ENCODE results near the gene SOX10. TPM values are rescaled to one million over a fixed set of nuclear protein-coding genes. Genes with fewer than 3 reads are reported as not detected.

SOX10 gene
- total RNA-seq, 2 experiments from 2014 or later: not detected

- CTCF ChIA-PET: interaction anchor here (0.7 to 3.0 kb wide), 4 partner anchors 21 to 110 kb away, joined by 3 to 7 read pairs (median 4); partner anchors contain the start of gene MICALL1
These were observed 56.8 kb downstream of the SOX10 start for GRCh38 chr22:37927637-37927936.

GRCh38 chr22:37926771-37927636 lies 57.4 kb downstream of the SOX10 start:
- Mint-ChIP-seq H3K9me3 (no peaks in the 10 kb centered on the region), H3K4me3 (no peak overlapping the region), H3K27me3 (ENCODE audit: low read depth) (no peaks in the 10 kb centered on the region), H3K27ac (no peak overlapping the region), H3K36me3 (ENCODE audit: low read depth) (no peaks in the 10 kb centered on the region), H3K4me1 (ENCODE audit: low read depth) (no peaks in the 10 kb centered on the region)
- no peak for DNase-seq
- intact Hi-C loops (cut with micrococcal nuclease): no loop called here
- CTCF ChIA-PET: interaction anchor here (0.7 to 3.0 kb wide), 4 partner anchors 21 to 109 kb away, joined by 3 to 7 read pairs (median 4); partner anchors contain the start of gene MICALL1

More at GRCh38 chr22:37927637-37927936, 56.8 kb downstream of the SOX10 start:
- intact Hi-C loops (cut with micrococcal nuclease): no loop called here
- Mint-ChIP-seq H3K4me1 (ENCODE audit: low read depth) (no peaks in the 10 kb centered on the region), H3K36me3 (ENCODE audit: low read depth) (no peaks in the 10 kb centered on the region), H3K27ac (no peak overlapping the region), H3K27me3 (ENCODE audit: low read depth) (no peaks in the 10 kb centered on the region), H3K9me3 (no peaks in the 10 kb centered on the region), H3K4me3 (no peak overlapping the region)
- no peak for DNase-seq

GRCh38 chr22:37926358-37926757 lies 58.0 kb downstream of the SOX10 start:
- Mint-ChIP-seq H3K27ac (no peak overlapping the region), H3K27me3 (ENCODE audit: low read depth) (no peaks in the 10 kb centered on the region), H3K9me3 (no peaks in the 10 kb centered on the region), H3K4me1 (ENCODE audit: low read depth) (no peaks in the 10 kb centered on the region), H3K36me3 (ENCODE audit: low read depth) (no peaks in the 10 kb centered on the region), H3K4me3 (no peak overlapping the region)
- no peak for DNase-seq
- intact Hi-C loops (cut with micrococcal nuclease): no loop called here
- CTCF ChIA-PET: interaction anchor here (1.6 to 3.0 kb wide), 2 partner anchors 39 to 109 kb away, joined by 3 to 7 read pairs; no protein-coding TSS in a partner anchor

GRCh38 chr22:37925767-37926166 lies 58.6 kb downstream of the SOX10 start:
- no peak overlapping the region for H3K4me3 Mint-ChIP-seq
- DNase-seq: no peak
- H3K27me3 Mint-ChIP-seq (ENCODE audit: low read depth): no peaks in the 10 kb centered on the region
- H3K36me3 Mint-ChIP-seq (ENCODE audit: low read depth): no peaks in the 10 kb centered on the region
- no peaks in the 10 kb centered on the region for H3K9me3 Mint-ChIP-seq
- no peak overlapping the region for H3K27ac Mint-ChIP-seq
- CTCF ChIA-PET: interaction anchor here (1.6 kb wide), 1 partner anchor 40 kb away, joined by 3 read pairs; no protein-coding TSS in a partner anchor
- no peaks in the 10 kb centered on the region for H3K4me1 Mint-ChIP-seq (ENCODE audit: low read depth)
- intact Hi-C loops (cut with micrococcal nuclease): loop anchor here (1.0 kb wide), 1 partner anchor 14 kb away; no protein-coding TSS in a partner anchor

GRCh38 chr22:37925330-37925729 lies 59.0 kb downstream of the SOX10 start:
- CTCF ChIA-PET: interaction anchor here (0.7 kb wide), 1 partner anchor 29 kb away, joined by 3 read pairs; no protein-coding TSS in a partner anchor
- no peak overlapping the region for H3K27ac Mint-ChIP-seq
- H3K27me3 Mint-ChIP-seq (ENCODE audit: low read depth): no peaks in the 10 kb centered on the region
- H3K9me3 Mint-ChIP-seq: no peaks in the 10 kb centered on the region
- no peak for DNase-seq
- no peaks in the 10 kb centered on the region for H3K36me3 Mint-ChIP-seq (ENCODE audit: low read depth)
- H3K4me3 Mint-ChIP-seq: no peak overlapping the region
- peaks cover under 1% of the 10 kb centered on the region for H3K4me1 Mint-ChIP-seq (ENCODE audit: low read depth)
- intact Hi-C loops (cut with micrococcal nuclease): loop anchor here (1.0 kb wide), 1 partner anchor 14 kb away; no protein-coding TSS in a partner anchor

- DNase-seq: no peak
- no peaks in the 10 kb centered on the region for H3K9me3 Mint-ChIP-seq
- H3K36me3 Mint-ChIP-seq (ENCODE audit: low read depth): peaks cover 3% of the 10 kb centered on the region
- CTCF ChIA-PET: interaction anchor here (0.7 to 1.4 kb wide), 3 partner anchors 10 to 61 kb away, joined by 3 read pairs; no protein-coding TSS in a partner anchor
- peaks cover 6% of the 10 kb centered on the region for H3K4me1 Mint-ChIP-seq (ENCODE audit: low read depth)
- H3K4me3 Mint-ChIP-seq: no peak overlapping the region
- no peak overlapping the region for H3K27ac Mint-ChIP-seq
- no peaks in the 10 kb centered on the region for H3K27me3 Mint-ChIP-seq (ENCODE audit: low read depth)
- intact Hi-C loops (cut with micrococcal nuclease): loop anchor here (1.0 kb wide), 1 partner anchor 13 kb away; no protein-coding TSS in a partner anchor
These were observed 59.8 kb downstream of the SOX10 start for GRCh38 chr22:37924386-37925065.

GRCh38 chr22:37923927-37924326 lies 60.4 kb downstream of the SOX10 start:
- Mint-ChIP-seq H3K4me3 (no peak overlapping the region), H3K36me3 (ENCODE audit: low read depth) (peaks cover 3% of the 10 kb centered on the region), H3K9me3 (no peaks in the 10 kb centered on the region), H3K4me1 (ENCODE audit: low read depth) (peaks cover 6% of the 10 kb centered on the region), H3K27ac (no peak overlapping the region), H3K27me3 (ENCODE audit: low read depth) (no peaks in the 10 kb centered on the region)
- CTCF ChIA-PET: interaction anchor here (0.8 to 1.4 kb wide), 2 partner anchors 10 to 60 kb away, joined by 3 read pairs; no protein-coding TSS in a partner anchor
- intact Hi-C loops (cut with micrococcal nuclease): no loop called here
- no peak for DNase-seq

Small RNAs within 50 kb of the gene (microRNA-seq; reads per million reads assigned to microRNA genes)
- gene MIR4534 (ENCODE audit: borderline microRNAs expressed, borderline replicate concordance): not detected
- gene MIR6820 (ENCODE audit: borderline microRNAs expressed, borderline replicate concordance): 1.6 reads per million

Other genes with a start within 250 kb of the SOX10 start
- 10 to 100 TPM; 26.9 to 27.2 TPM for gene GCAT, start 176.6 kb downstream of the SOX10 start, total RNA-seq
- not detected for gene GALR3, start 161.2 kb downstream of the SOX10 start, total RNA-seq
- 10 to 100 TPM; 13.5 to 15.6 TPM for gene ANKRD54, start 140.2 kb downstream of the SOX10 start, total RNA-seq
- gene EIF3L, start 135.1 kb downstream of the SOX10 start, total RNA-seq: 100 to 1,000 TPM; 776 to 797 TPM
- gene MICALL1, start 78.3 kb downstream of the SOX10 start, total RNA-seq: 10 to 100 TPM; 12.0 to 12.9 TPM
- not detected for gene C22orf23, start 31.0 kb downstream of the SOX10 start, total RNA-seq
- gene POLR2F, start 30.9 kb downstream of the SOX10 start, total RNA-seq: 10 to 100 TPM; 70.1 to 70.6 TPM
- gene PICK1, start 72.8 kb upstream of the SOX10 start, total RNA-seq: 10 to 100 TPM; 17.9 to 22.1 TPM
- gene SLC16A8, start 99.6 kb upstream of the SOX10 start, total RNA-seq: not detected
- 1 to 10 TPM; 1.2 to 1.6 TPM for gene BAIAP2L2, start 126.1 kb upstream of the SOX10 start, total RNA-seq
- gene PLA2G6, start 197.3 kb upstream of the SOX10 start, total RNA-seq: 10 to 100 TPM; 80.2 to 85.3 TPM
- gene MAFF, start 217.4 kb upstream of the SOX10 start, total RNA-seq: 1 to 10 TPM; 2.7 to 2.8 TPM

Data from activated naive CD4-positive, alpha-beta T cell treated with anti-CD3 and anti-CD28 coated beads for 36 hours (primary cell).